SKM-1 (cell line): ENCODE results near the gene CDKL5.

Experiments
- DNase-seq: peaks from one replicate; lab custom pipeline; 2025; ENCODE audit not compliant: unreplicated experiment; lab: John Stamatoyannopoulos, UW

The CDKL5 gene

DNA sequence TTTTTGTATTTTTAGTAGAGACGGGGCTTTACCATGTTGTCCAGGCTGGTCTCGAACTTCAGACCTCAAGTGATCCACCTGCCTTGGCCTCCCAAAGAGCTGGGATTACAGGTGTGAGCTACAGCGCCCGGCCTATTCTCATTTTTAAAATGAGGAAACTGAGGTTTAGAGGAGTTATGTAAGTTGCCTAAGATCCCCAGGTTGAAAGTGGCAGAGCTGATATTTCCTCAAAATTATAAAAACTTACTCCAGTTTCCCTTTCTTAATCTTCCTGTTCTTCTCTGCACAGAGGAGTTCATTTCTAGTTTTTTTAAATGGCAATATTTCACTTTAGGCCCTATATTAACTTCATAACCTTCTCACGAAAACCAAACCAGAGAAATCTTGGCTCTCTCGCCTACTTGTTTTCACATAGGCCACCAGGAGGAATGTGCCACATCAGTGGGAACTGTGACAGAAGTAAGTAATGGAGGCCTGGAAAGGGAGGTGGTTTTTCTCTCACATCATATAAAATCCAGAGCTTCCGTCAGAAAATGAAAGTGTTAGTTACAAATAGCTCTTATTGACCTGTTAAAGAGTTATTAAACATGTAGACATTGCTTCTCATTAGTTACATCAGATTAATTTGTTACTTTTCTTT is 262.6 kb downstream of the CDKL5 start:
- DNase-seq, result peak; percentile 25

DNA sequence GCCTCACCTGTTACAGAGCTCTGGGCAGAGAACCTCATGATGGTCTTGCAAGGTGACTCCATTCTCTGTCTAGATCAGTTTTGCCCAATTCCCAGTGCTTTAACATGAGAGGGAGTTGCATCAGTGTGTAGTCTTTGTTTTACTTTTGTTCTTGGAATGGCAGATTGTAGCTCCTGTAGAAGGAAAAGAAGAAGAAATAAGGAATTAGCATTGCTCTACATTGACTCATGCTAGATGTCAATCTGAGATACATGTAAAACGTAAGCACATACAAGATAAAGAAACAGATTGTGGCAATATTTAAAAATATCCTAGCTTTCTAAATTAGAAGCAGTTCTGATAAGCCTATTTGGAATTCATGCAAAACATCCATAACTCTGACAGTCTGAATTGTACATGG is 266.0 kb downstream of the CDKL5 start:
- DNase-seq, result no peak

DNA sequence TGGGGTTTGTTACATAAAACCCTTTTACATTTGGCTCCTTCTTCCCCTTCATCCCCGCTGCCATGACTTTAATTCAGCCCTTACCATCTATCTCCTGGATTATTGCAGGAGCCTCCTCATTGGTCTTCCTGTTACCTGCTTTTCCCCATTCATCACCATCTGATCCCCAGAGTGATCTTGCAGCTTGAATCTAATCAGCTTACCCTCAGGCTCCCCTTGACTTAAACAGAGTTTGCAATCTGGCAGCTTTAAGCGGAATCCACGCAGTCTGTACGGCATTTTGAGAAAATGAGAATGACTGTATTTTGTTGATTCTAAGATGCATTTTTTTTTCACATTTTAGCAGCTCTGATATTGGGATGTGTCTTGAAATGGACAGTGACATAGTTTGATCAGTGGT is 267.1 kb downstream of the CDKL5 start:
- no peak for DNase-seq

DNA sequence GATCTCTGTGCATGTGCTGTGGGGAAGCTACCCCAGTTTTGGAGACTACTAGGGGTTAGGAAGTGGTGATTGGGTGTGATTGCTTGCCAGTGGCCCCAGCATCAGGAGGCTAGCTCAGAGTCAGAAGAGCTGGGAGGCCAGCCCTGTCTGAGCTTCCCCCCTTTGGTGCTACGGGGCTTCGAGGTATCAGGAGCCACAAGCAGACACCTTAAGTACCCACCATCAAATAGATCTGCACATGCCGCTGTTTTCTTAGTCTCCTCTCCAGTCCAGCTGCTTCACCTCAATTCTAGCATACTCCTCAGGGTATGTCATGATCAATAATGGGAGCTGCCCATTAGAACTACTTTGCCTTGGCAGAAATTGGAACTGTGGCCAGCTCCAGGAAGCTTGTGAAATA is 271.2 kb downstream of the CDKL5 start:
- DNase-seq, result no peak

- no peak for DNase-seq
Measured at GRCh38 chrX:18698737-18699650, 273.6 kb downstream of the CDKL5 start.

- DNase-seq, result no peak
Measured at GRCh38 chrX:18701621-18702361, 276.4 kb downstream of the CDKL5 start.

GRCh38 chrX:18702362-18703195 is 277.2 kb downstream of the CDKL5 start:
- no peak for DNase-seq
